Bronchial epithelial cell (primary cell): ENCODE results near the gene CACNG1. TPM values are rescaled to one million over a fixed set of nuclear protein-coding genes. Genes with fewer than 3 reads are reported as not detected.

Experiments used
- DNase-seq: peaks from one replicate; pipeline ENCODE4 v3.0.0-alpha.2; 2010; ENCODE audit warnings: low read depth
- FAIRE-seq: peaks from 2 replicates; lab custom pipeline; 2011; peaks lifted over from hg19 to GRCh38; lab: Jason Lieb, UNC
- H3K27me3 ChIP-seq: 2 replicates; pipeline ENCODE4 v1.5.1; 2011; ENCODE audit warnings: low read length; ENCODE audit not compliant: control insufficient read depth, insufficient read depth
- H3K36me3 ChIP-seq: 2 replicates; pipeline ENCODE4 v1.5.1; 2011; ENCODE audit warnings: low read length; ENCODE audit not compliant: control insufficient read depth, insufficient read depth
- H3K4me3 ChIP-seq: 2 replicates; pipeline ENCODE4 v1.5.1; 2011; ENCODE audit warnings: mild to moderate bottlenecking, low read depth, low read length, control low read depth
- total RNA-seq: library from RNA; depleted of rRNA; stranded (reverse); fragments of >200 nt; gene quantifications from 2 replicates; pipeline ENCODE4 v1.2.1, GENCODE V29; 2014
- TF ChIP-seq, protein P1 (sequence below): IDR thresholded peaks from 2 replicates; pipeline ENCODE4 v1.5.1; 2011; ENCODE audit warnings: mild to moderate bottlenecking, moderate library complexity, low read length, control low read depth, inconsistent platforms; ENCODE audit not compliant: insufficient read depth, severe bottlenecking

The CACNG1 gene
- total RNA-seq, 1 donor from 2014 or later = not detected

DNA sequence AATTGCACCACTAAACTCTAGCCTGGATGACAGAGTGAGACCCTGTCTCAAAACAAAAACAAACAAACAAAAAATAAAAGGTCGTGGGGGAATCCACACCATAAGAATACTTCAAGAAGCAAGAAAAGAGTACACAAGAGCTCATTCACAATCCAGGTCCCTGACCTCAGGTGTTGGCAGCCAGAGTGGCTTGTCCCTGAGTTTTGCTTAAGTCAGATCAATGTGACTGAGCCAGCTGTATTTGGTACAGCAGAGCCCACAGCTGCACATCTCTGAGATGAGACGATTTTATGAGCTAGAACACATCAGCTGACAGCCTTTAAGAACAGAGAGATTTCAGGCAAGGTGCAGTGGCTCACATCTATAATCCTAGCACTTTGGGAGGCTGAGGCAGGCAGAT lies 22.4 kb downstream of the CACNG1 start:
- TF ChIP-seq, protein P1, sequence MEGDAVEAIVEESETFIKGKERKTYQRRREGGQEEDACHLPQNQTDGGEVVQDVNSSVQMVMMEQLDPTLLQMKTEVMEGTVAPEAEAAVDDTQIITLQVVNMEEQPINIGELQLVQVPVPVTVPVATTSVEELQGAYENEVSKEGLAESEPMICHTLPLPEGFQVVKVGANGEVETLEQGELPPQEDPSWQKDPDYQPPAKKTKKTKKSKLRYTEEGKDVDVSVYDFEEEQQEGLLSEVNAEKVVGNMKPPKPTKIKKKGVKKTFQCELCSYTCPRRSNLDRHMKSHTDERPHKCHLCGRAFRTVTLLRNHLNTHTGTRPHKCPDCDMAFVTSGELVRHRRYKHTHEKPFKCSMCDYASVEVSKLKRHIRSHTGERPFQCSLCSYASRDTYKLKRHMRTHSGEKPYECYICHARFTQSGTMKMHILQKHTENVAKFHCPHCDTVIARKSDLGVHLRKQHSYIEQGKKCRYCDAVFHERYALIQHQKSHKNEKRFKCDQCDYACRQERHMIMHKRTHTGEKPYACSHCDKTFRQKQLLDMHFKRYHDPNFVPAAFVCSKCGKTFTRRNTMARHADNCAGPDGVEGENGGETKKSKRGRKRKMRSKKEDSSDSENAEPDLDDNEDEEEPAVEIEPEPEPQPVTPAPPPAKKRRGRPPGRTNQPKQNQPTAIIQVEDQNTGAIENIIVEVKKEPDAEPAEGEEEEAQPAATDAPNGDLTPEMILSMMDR = no peak
- FAIRE-seq (no peak), DNase-seq (no peak)
- Histone ChIP-seq H3K36me3 (no peaks in the 10 kb centered on the region), H3K4me3 (no peak overlapping the region), H3K27me3 (no peaks in the 10 kb centered on the region)

DNA sequence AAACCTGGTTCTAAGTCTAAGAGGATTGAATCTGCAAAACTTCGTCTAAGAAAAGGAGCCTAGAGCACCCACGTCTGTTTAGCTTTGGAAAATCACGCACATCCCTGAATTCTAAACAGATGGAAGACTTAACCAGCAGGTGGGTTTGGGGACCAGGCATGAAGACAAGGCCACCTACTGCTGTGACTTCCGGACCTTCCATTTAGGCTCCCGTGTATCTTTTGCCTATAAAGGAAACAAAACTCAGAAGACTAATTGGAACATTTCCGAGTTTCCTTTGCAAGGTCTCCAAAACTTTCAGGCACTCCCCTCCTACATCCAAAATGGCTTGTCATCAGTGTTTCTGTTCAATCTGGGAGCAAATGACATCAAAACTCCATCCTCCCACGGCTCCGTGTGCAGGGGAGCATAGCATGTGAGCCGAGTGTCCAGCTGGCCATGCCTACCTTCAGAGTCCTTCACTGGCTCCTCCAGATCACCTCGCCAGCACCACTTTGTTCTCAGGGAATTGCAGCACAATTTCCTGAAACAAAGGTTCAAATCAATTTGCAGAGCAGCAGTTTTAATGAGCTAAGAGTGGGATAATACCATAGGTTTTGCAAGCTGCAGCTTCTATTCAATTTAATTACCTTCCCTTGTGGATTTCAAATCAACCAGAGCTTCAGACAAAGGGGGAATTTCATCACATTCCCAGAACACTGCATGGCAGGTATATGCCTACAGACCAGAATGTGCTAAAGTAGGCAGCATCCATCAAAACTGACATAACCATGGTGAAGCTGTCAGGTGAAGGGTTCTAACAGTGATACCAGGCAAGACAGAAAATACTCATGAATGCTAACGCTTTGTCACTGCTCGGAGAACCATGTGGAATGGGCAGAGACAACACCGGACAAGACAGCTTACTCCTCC lies 23.5 kb downstream of the CACNG1 start:
- FAIRE-seq (no peak), DNase-seq (no peak)
- H3K36me3 ChIP-seq = no peaks in the 10 kb centered on the region
- no peak overlapping the region for H3K4me3 ChIP-seq
- TF ChIP-seq, protein P1 = no peak
- no peaks in the 10 kb centered on the region for H3K27me3 ChIP-seq

DNA sequence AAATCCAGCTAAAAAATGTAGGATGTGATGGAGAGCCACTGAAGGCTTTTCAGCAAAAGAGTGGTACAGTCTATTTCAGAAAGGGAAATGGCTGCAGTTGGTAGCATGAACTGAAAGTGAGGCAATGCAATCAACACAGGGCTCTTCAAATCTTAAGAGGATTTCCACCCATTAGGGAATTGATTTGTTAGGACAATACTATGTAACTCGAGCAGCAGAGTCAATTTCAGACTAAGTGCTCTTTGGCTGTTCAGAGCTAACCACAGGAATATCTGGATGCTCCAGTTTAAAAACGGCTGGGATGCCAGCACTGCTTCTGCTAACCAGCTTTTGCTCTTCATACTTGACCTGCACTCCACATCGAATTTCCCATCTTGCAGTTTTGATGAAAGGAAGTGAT lies 24.6 kb downstream of the CACNG1 start:
- TF ChIP-seq, protein P1 = no peak
- Histone ChIP-seq H3K27me3 (no peaks in the 10 kb centered on the region), H3K36me3 (no peaks in the 10 kb centered on the region), H3K4me3 (no peak overlapping the region)
- DNase-seq = no peak
- no peak for FAIRE-seq

DNA sequence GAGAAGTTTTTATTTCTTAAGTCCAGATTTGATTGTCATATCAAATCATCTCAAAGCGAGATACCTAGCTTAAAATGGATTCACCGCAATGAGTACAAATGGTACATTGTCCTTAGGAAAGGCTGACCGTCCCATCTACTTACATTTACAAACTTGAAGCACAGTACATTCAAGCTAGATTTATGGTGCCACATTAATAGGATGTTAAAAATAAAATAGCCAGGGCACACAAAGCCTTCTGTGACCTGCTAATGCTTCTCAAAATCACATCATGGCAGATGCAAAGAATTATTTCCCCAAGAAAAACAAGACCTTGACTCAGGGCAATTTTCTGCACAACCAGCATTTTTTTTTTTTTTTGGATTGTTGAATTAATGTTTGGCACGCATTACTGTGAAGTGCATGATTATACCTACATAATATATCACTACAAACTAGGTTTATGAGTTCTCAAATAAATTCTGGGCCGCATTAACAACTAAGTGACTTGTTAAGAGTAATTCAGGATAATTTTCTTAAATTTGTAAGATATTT lies 25.3 kb downstream of the CACNG1 start:
- TF ChIP-seq, protein P1 = no peak
- H3K27me3 ChIP-seq = no peaks in the 10 kb centered on the region
- FAIRE-seq (no peak), DNase-seq (no peak)
- H3K4me3 ChIP-seq = no peak overlapping the region
- no peaks in the 10 kb centered on the region for H3K36me3 ChIP-seq

DNA sequence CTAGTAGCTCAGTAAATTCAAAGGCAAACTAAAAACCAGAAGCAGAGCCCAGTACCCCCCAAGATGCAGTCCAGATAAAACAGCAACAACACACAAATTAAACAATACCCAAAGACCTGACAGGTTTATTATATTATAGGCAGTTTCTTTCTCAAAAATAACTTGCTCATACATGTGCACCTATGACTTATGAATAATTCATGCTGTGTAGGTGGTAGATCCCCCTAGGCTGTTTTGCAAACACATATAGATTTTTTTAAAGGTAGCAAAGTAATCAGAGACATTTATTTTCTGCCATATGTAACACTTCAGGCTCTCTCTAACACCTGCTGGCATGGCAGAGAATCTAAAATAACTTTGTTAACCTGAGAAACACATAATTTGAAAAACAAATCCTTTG lies 27.2 kb downstream of the CACNG1 start:
- DNase-seq (peak; percentile 54), FAIRE-seq (no peak)
- TF ChIP-seq, protein P1 = no peak
- no peaks in the 10 kb centered on the region for H3K36me3 ChIP-seq
- no peak overlapping the region for H3K4me3 ChIP-seq
- no peaks in the 10 kb centered on the region for H3K27me3 ChIP-seq
